ENCODE data around the gene FAM186B.

The FAM186B gene

GRCh38 chr12:49547090-49547690 lies 58.2 kb downstream of the FAM186B start:
- no peak for DNase-seq (ENCODE audit: low read depth in 2 of 2)
- no peak for TF ChIP-seq CTCF (IDR thresholded peaks at IDR 0.05; ENCODE audit: low read depth, low read length)
- H3K4me3 ChIP-seq (replicated peaks in 1 of 2; ENCODE audit: low read depth in 2 of 2, low read length in 2 of 2) = no peak overlapping the region

GRCh38 chr12:49546481-49546880 lies 59.0 kb downstream of the FAM186B start:
- H3K4me3 ChIP-seq (replicated peaks in 1 of 2; ENCODE audit: low read depth in 2 of 2, low read length in 2 of 2) = no peak overlapping the region
- TF ChIP-seq CTCF (IDR thresholded peaks at IDR 0.05; ENCODE audit: low read depth, low read length) = no peak
- DNase-seq (ENCODE audit: low read depth in 2 of 2) = no peak

- H3K4me3 ChIP-seq (replicated peaks in 1 of 2; ENCODE audit: low read depth in 2 of 2, low read length in 2 of 2) = no peak overlapping the region
- DNase-seq (ENCODE audit: low read depth in 2 of 2) = no peak
- TF ChIP-seq CTCF (IDR thresholded peaks at IDR 0.05; ENCODE audit: low read depth, low read length) = no peak
Observed at GRCh38 chr12:49545815-49546214, 59.6 kb downstream of the FAM186B start.

- DNase-seq (ENCODE audit: low read depth in 2 of 2) = no peak
- TF ChIP-seq CTCF (IDR thresholded peaks at IDR 0.05; ENCODE audit: low read depth, low read length) = no peak
Observed at GRCh38 chr12:49543914-49544815, 61.3 kb downstream of the FAM186B start.

GRCh38 chr12:49543221-49543913 lies 62.1 kb downstream of the FAM186B start:
- no peak for DNase-seq (ENCODE audit: low read depth in 2 of 2)
- no peak for TF ChIP-seq CTCF (IDR thresholded peaks at IDR 0.05; ENCODE audit: low read depth, low read length)
- no peak overlapping the region for H3K4me3 ChIP-seq (replicated peaks in 1 of 2; ENCODE audit: low read depth in 2 of 2, low read length in 2 of 2)

More at GRCh38 chr12:49543914-49544815, 61.3 kb downstream of the FAM186B start:
- no peak overlapping the region for H3K4me3 ChIP-seq (replicated peaks in 1 of 2; ENCODE audit: low read depth in 2 of 2, low read length in 2 of 2)

GRCh38 chr12:49542592-49543160 lies 62.8 kb downstream of the FAM186B start:
- no peak for TF ChIP-seq CTCF (IDR thresholded peaks at IDR 0.05; ENCODE audit: low read depth, low read length)
- no peak overlapping the region for H3K4me3 ChIP-seq (replicated peaks in 1 of 2; ENCODE audit: low read depth in 2 of 2, low read length in 2 of 2)
- no peak for DNase-seq (ENCODE audit: low read depth in 2 of 2)
